GM19193 (cell line): ENCODE results near the gene SLITRK3.

Experiments
- POLR2A ChIP-seq: IDR thresholded peaks from 4 replicates; pipeline ENCODE4 v1.6.1; 2011; ENCODE audit not compliant: insufficient read depth, insufficient read length; ENCODE audit errors: extremely low read depth

Gene SLITRK3

GRCh38 chr3:165156757-165157420, 39.3 kb downstream of the SLITRK3 start:
- no peak for TF ChIP-seq POLR2A

GRCh38 chr3:165148876-165149441, 47.2 kb downstream of the SLITRK3 start:
- TF ChIP-seq POLR2A = no peak

- no peak for TF ChIP-seq POLR2A
Measured at GRCh38 chr3:165144271-165144670, 51.9 kb downstream of the SLITRK3 start.
